NCI-H1048 (cell line): ENCODE data around the gene PWWP2B.
"Not testable (repeated sequence)": the region's sequence is repeated elsewhere in the genome, so short reads cannot be mapped to it uniquely, and the experiment has no call there.

Experiments
- DNase-seq: peaks from one replicate; lab custom pipeline; 2025; lab: John Stamatoyannopoulos, UW

The PWWP2B gene

DNA sequence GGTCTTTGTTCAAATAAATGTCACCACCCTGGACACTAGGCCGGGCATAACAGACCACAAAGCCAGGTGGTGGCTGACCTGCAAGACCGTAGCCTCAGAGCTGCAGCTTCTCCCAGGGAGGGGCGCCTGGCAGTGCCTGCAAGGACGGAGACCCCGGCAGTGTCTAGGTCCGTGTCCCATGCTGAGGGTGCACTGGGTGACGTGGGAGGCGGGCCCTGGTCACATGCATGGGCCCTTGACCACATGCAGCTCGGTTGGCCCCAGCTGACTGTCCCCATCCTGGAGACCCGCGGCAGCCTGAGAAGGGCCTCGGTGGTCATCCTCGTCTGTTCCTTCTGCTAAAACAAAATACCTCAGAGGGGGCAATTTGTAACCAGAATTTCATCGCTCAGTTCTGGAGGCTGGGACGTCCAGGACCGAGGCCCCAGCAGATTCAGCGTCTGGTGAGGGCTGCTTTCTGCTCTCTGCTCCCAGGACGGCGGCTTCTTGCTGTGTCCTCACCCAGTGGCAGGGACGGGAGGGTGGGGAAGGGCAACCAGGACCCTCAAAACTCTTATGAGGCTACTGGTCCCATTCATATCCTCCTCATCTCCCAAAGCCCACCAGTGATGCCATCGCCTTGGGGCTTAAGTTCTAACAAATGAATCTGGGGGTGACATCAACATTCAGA, 36.8 kb downstream of the PWWP2B start:
- no peak for DNase-seq

DNA sequence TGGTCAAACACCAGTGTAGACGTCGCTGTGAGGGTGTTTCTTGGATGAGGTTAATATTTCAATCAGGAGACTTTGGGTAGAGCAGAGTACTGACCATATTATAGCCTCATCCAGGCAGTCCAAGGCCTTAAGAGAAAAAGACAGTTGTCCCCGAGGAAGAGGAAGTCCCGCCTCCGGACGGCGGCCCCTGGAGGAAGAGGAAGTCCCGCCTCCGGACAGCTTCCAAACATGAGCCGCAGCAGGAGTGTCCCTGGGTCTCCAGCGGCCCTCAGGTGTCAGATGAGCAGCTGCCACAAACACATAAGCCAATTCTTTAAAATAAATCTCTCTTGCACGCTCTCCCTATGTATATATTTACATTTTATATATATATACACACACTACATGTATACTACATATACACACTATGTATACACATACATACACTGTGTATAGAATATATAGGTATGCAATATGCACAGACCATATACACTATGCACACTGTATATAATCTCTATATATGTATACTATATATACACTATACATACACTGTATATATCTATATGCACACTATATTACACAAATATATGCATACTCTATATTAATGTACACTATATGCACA, 37.5 kb downstream of the PWWP2B start:
- DNase-seq, result no peak

DNA sequence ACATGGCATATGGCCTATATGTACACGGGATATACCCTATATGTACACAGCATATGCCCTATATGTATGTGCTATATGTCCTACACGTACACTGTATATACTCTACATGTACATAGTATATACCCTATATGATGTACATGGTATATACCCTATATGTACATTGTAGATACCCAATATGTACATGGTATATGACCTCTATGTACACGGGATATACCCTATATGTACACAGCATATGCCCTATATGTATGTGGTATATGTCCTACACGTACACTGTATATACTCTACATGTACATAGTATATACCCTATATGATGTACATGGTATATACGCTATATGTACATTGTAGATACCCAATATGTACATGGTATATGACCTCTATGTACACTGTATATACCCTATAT, 38.3 kb downstream of the PWWP2B start:
- DNase-seq, result not testable (repeated sequence)

DNA sequence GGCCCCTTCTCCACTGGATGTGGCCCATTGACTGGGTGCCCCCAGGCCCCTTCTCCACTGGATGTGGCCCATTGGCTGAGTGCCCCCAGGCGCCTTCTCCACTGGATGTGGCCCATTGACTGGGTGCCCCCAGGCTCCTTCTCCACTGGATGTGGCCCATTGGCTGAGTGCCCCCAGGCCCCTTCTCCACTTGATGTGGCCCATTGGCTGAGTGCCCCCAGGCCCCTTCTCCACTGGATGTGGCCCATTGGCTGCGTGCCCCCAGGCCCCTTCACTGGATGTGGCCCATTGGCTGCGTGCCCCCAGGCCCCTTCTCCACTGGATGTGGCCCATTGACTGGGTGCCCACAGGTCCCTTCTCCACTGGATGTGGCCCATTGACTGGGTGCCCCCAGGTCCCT, 39.1 kb downstream of the PWWP2B start:
- DNase-seq, result not testable (repeated sequence)

- DNase-seq, result no peak
Measured at GRCh38 chr10:132436861-132437410, 39.9 kb downstream of the PWWP2B start.

DNA sequence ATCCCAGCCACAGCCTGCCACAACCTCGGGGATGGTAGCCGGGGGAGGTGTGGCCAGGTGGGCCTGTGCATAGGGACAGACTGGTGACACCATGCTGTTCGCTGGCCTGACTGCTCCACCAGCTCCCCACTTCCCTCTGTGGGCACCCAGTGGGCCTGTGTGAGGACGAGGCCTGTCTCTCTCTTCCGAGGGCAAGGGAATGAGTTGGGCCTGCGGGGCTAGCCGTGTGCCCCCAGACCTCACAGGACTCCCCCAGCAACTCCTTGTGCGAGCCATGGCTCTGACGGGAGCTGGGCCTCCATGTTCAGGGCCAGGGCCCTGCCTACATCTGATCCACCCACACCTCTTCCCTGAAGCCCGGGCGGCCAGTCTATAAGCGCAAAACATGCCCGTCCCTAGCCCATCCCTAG, 40.5 kb downstream of the PWWP2B start:
- no peak for DNase-seq

- DNase-seq, result no peak
Measured at GRCh38 chr10:132438091-132439024, 41.4 kb downstream of the PWWP2B start.

DNA sequence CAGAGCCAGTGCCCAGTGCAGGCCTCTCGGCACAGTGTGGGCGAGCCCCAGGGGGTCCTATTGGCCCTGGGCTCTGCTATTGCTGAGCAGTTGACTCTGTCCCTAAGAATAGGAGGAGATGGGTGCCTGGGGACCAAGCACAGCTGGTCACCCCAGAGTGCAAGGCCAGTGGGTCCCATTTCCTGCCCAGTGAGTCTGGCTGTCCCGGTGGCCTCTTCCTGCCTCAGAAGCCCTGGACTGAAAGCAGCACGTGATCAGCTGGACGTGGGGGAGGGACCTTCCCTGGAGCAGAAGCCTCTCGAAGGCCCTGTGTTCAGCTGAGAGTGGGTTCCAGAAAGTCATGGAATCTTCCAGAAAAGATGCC, 42.0 kb downstream of the PWWP2B start:
- DNase-seq, result no peak

GRCh38 chr10:132439424-132440163, 42.6 kb downstream of the PWWP2B start:
- no peak for DNase-seq

DNA sequence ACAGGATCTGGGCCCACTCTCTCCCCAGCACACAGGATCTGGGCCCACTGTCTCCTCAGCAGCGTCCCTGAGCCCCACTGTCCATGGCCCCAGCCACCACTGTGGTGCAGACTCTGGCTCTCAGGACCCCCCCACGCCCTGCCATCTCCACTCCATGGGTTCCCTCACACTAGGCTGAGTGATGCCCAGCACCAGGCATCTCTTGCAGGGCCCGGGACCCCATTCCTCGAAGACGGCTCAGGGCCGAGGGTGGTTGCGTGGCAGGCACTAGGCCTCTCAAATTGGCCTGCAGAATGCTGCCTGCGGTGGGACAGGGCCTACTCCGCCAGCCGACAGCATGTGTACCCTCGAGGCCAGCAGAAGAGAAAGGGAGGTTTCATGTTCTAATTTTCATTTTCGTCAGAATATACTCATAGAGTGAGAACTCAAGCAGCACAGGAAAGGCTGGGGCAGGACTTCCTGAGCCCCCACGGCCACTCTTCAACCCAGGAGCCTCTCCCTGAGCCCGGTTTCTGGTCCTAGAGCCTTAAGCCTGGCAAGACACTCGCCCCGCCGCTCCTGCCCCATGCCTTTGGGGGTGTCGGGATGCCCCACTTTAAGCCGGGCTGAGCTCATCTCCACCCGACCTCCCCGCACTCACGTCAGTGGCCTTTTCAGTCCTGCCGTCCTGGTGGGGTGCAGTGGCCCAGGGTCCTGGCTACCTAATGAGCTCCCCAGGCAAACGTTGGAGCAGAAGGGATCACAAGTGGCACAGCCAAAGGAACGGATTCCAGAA, 44.0 kb downstream of the PWWP2B start:
- no peak for DNase-seq

GRCh38 chr10:132441818-132442524, 45.0 kb downstream of the PWWP2B start:
- DNase-seq, result no peak

DNA sequence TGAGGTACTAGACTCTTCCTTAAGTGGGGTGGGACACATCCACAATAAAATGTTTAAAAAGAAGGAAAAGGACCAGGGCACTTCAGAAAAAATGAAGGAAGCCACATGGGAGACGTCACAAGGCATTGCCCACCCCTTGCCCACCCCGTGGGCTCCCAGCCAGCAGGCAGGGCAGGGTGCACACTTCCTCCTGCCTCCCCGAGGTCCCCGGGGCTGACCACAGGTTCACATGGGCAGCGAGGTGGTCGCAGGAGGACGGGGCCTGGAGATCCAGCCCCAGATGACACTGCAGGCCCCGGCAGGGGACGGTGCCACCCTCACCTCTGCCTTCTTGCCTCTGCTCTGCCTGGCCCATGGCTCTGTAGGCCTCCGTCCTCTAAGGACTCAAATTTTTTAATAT, 45.6 kb downstream of the PWWP2B start:
- DNase-seq, result no peak

- DNase-seq, result no peak
Measured at GRCh38 chr10:132443605-132443982, 46.6 kb downstream of the PWWP2B start.

DNA sequence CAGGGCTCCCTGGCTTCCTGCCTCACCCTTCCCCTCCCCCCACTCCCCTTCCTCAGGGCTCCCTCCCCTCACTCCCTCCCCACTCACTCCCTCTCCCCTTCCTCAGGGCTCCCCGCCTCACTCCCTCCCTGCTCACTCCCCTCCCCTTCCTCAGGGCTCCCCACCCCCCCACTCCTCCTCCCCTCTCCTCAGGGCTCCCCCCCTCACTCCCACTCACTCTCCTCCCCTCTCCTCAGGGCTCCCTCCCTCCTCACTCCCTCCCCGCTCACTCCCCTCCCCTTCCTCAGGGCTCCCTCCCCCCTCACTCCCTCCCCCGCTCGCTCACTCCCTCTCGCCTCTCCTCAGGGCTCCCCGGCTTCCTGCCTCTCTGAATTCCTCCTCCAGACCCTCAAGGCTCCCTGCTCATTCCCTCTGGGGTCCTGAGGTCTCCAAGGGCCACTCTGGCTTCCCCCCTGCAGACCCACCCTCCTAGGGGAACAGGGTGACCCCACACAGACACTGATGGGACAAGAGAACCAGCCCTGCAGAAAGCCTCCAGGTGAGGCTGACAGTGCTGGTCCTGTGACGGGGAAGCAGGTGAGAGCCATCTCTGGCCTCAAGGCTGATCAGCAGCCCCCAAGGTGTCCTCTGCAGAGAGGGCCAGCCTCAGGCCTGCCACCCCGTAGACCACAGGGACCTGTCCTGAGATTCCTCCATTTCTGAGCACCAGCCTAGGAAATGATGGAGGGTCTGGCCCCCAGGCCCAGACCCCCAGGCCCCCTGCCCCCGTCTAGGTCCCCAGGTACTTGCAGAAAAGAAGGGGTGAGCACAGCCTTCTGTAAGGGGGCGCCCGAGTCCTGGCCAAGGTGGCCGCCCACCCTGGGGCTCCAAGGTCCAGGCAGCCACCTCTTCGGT, 47.2 kb downstream of the PWWP2B start:
- no peak for DNase-seq

GRCh38 chr10:132444877-132445351, 47.9 kb downstream of the PWWP2B start:
- no peak for DNase-seq

- DNase-seq, result no peak
Measured at GRCh38 chr10:132445516-132446194, 48.7 kb downstream of the PWWP2B start.

GRCh38 chr10:132446195-132446581, 49.2 kb downstream of the PWWP2B start:
- DNase-seq, result no peak

GRCh38 chr10:132446661-132447445, 49.9 kb downstream of the PWWP2B start:
- DNase-seq, result no peak
